ENCODE measurements around the gene LTA. TPM values are rescaled to one million over a fixed set of nuclear protein-coding genes. Genes with fewer than 3 reads are reported as not detected.

The LTA gene
- 100 to 1,000 TPM; 396 to 570 TPM for total RNA-seq

GRCh38 chr6:31572041-31572911 lies at the start of gene LTA:
Gene LTA (plus strand): TSS chr6:31572289. CDS start chr6:31572743, 454 bp downstream.
- peak within 1 kb of the TSS; percentile 98 for H3K27ac Mint-ChIP-seq
- H3K27me3 Mint-ChIP-seq: no peaks in the 10 kb centered on the region
- intact Hi-C loops (cut with DNase I, micrococcal nuclease): loop anchor here (1.0 to 10.0 kb wide), 8 partner anchors 8 to 1227 kb away; partner anchors contain the start of genes HLA-B (in 1 of the 2), NFKBIL1 (in 1 of the 2) and RPP21 (in 1 of the 2)
- peaks cover 35% of the 10 kb centered on the region for H3K36me3 Mint-ChIP-seq (ENCODE audit: low read depth)
- H3K9me3 Mint-ChIP-seq (ENCODE audit: low read depth): no peaks in the 10 kb centered on the region
- H3K4me1 Mint-ChIP-seq: peaks cover 83% of the 10 kb centered on the region
- peak; percentile 91 for DNase-seq
- peak within 1 kb of the TSS; percentile 97 for H3K4me3 Mint-ChIP-seq
- POLR2A ChIA-PET: interaction anchor here (0.5 to 2.0 kb wide), 5 partner anchors 9 to 958 kb away, joined by 3 to 15 read pairs (median 3); partner anchors contain the start of gene DDX39B
- peak; percentile 48 for ATAC-seq
- CTCF ChIA-PET: interaction anchor here (1.3 to 28.5 kb wide), 5 partner anchors 10 to 78 kb away, joined by 6 to 873 read pairs (median 13); partner anchors contain the start of genes ATP6V1G2, LST1, LTB and NCR3

GRCh38 chr6:31525553-31525931 lies 46.5 kb upstream of the LTA start:
- H3K36me3 Mint-ChIP-seq (ENCODE audit: low read depth): peaks cover 12% of the 10 kb centered on the region
- H3K4me3 Mint-ChIP-seq: no peak overlapping the region
- ChIA-PET CTCF (interaction anchor here (0.8 to 1.2 kb wide), 2 partner anchors 73 to 114 kb away, joined by 3 to 5 read pairs; no protein-coding TSS in a partner anchor), POLR2A (no interaction called here)
- no peaks in the 10 kb centered on the region for H3K4me1 Mint-ChIP-seq
- ATAC-seq: no peak
- no peaks in the 10 kb centered on the region for H3K9me3 Mint-ChIP-seq (ENCODE audit: low read depth)
- no peaks in the 10 kb centered on the region for H3K27me3 Mint-ChIP-seq
- DNase-seq: no peak
- intact Hi-C loops (cut with DNase I, micrococcal nuclease): no loop called here
- H3K27ac Mint-ChIP-seq: no peak overlapping the region

- no peak overlapping the region for H3K27ac Mint-ChIP-seq
- no peaks in the 10 kb centered on the region for H3K4me1 Mint-ChIP-seq
- no peaks in the 10 kb centered on the region for H3K9me3 Mint-ChIP-seq (ENCODE audit: low read depth)
- H3K36me3 Mint-ChIP-seq (ENCODE audit: low read depth): peaks cover 17% of the 10 kb centered on the region
- no peaks in the 10 kb centered on the region for H3K27me3 Mint-ChIP-seq
- CTCF ChIA-PET: interaction anchor here (0.6 to 1.2 kb wide), 5 partner anchors 43 to 446 kb away, joined by 3 to 5 read pairs (median 3); no protein-coding TSS in a partner anchor
- H3K4me3 Mint-ChIP-seq: no peak overlapping the region
- intact Hi-C loops (cut with DNase I, micrococcal nuclease): no loop called here
- DNase-seq (no peak), ATAC-seq (no peak)
- POLR2A ChIA-PET: no interaction called here
Measured at GRCh38 chr6:31525932-31526591, 46.0 kb upstream of the LTA start.

- no peak for ATAC-seq
- intact Hi-C loops (cut with DNase I, micrococcal nuclease): no loop called here
Measured at GRCh38 chr6:31528307-31528777, 43.7 kb upstream of the LTA start.

GRCh38 chr6:31528821-31529328 lies 43.2 kb upstream of the LTA start, which contains the start of gene MCCD1:
Gene MCCD1 (plus strand): TSS chr6:31528962. CDS start chr6:31529015, 53 bp downstream.
- ATAC-seq: peak; percentile 17

More at GRCh38 chr6:31528307-31528777, 43.7 kb upstream of the LTA start:
- H3K4me1 Mint-ChIP-seq: peaks cover 4% of the 10 kb centered on the region
- no peak overlapping the region for H3K27ac Mint-ChIP-seq
- H3K27me3 Mint-ChIP-seq: no peaks in the 10 kb centered on the region
- no peak overlapping the region for H3K4me3 Mint-ChIP-seq
- ChIA-PET POLR2A (interaction anchor here (0.6 to 1.3 kb wide), 3 partner anchors 13 to 83 kb away, joined by 3 to 5 read pairs (median 3); partner anchors contain the start of gene DDX39B), CTCF (interaction anchor here (0.6 to 1.8 kb wide), 5 partner anchors 12 to 129 kb away, joined by 3 to 8 read pairs (median 5); partner anchors contain the start of gene DDX39B)
- no peaks in the 10 kb centered on the region for H3K9me3 Mint-ChIP-seq (ENCODE audit: low read depth)
- H3K36me3 Mint-ChIP-seq (ENCODE audit: low read depth): peaks cover 36% of the 10 kb centered on the region
- no peak for DNase-seq

GRCh38 chr6:31529329-31530150 lies 42.5 kb upstream of the LTA start:
- intact Hi-C loops (cut with DNase I, micrococcal nuclease): no loop called here
- DNase-seq: no peak
- no peak overlapping the region for H3K4me3 Mint-ChIP-seq
- peak; percentile 25 for ATAC-seq
- no peak overlapping the region for H3K27ac Mint-ChIP-seq
- H3K9me3 Mint-ChIP-seq (ENCODE audit: low read depth): no peaks in the 10 kb centered on the region
- ChIA-PET POLR2A (interaction anchor here (0.6 to 1.3 kb wide), 4 partner anchors 11 to 58 kb away, joined by 3 to 5 read pairs (median 4); no protein-coding TSS in a partner anchor), CTCF (interaction anchor here (0.7 to 1.5 kb wide), 3 partner anchors 9 to 67 kb away, joined by 3 to 5 read pairs (median 5); no protein-coding TSS in a partner anchor)
- H3K4me1 Mint-ChIP-seq: peaks cover 9% of the 10 kb centered on the region
- peaks cover 48% of the 10 kb centered on the region for H3K36me3 Mint-ChIP-seq (ENCODE audit: low read depth)
- no peaks in the 10 kb centered on the region for H3K27me3 Mint-ChIP-seq

More at GRCh38 chr6:31528821-31529328, 43.2 kb upstream of the LTA start, which contains the start of gene MCCD1:
- ChIA-PET CTCF (interaction anchor here (0.8 to 1.8 kb wide), 5 partner anchors 12 to 68 kb away, joined by 3 to 8 read pairs (median 5); partner anchors contain the start of gene DDX39B), POLR2A (interaction anchor here (0.6 to 1.3 kb wide), 4 partner anchors 12 to 54 kb away, joined by 3 to 5 read pairs (median 3); no protein-coding TSS in a partner anchor)
- H3K27me3 Mint-ChIP-seq: no peaks in the 10 kb centered on the region
- DNase-seq: no peak
- H3K9me3 Mint-ChIP-seq (ENCODE audit: low read depth): no peaks in the 10 kb centered on the region
- intact Hi-C loops (cut with DNase I, micrococcal nuclease): no loop called here
- H3K27ac Mint-ChIP-seq: no peak within 1 kb of the TSS
- peaks cover 41% of the 10 kb centered on the region for H3K36me3 Mint-ChIP-seq (ENCODE audit: low read depth)
- H3K4me3 Mint-ChIP-seq: no peak within 1 kb of the TSS
- peaks cover 7% of the 10 kb centered on the region for H3K4me1 Mint-ChIP-seq

GRCh38 chr6:31530659-31531058 lies 41.4 kb upstream of the LTA start:
- Mint-ChIP-seq H3K4me3 (no peak overlapping the region), H3K27me3 (no peaks in the 10 kb centered on the region), H3K27ac (no peak overlapping the region), H3K36me3 (ENCODE audit: low read depth) (peaks cover 59% of the 10 kb centered on the region), H3K9me3 (ENCODE audit: low read depth) (no peaks in the 10 kb centered on the region), H3K4me1 (peaks cover 17% of the 10 kb centered on the region)
- ATAC-seq (no peak), DNase-seq (no peak)
- intact Hi-C loops (cut with DNase I, micrococcal nuclease): no loop called here
- ChIA-PET POLR2A (interaction anchor here (0.7 kb wide), 1 partner anchor 35 kb away, joined by 3 read pairs; no protein-coding TSS in a partner anchor), CTCF (no interaction called here)

GRCh38 chr6:31531162-31531561 lies 40.9 kb upstream of the LTA start:
- intact Hi-C loops (cut with DNase I, micrococcal nuclease): no loop called here
- POLR2A ChIA-PET: interaction anchor here (0.7 kb wide), 1 partner anchor 36 kb away, joined by 3 read pairs; no protein-coding TSS in a partner anchor
- Mint-ChIP-seq H3K27me3 (no peaks in the 10 kb centered on the region), H3K9me3 (ENCODE audit: low read depth) (no peaks in the 10 kb centered on the region), H3K4me1 (peaks cover 22% of the 10 kb centered on the region), H3K4me3 (no peak overlapping the region), H3K36me3 (ENCODE audit: low read depth) (peaks cover 64% of the 10 kb centered on the region), H3K27ac (peak overlapping the region; percentile 25)
- no peak for ATAC-seq
- DNase-seq: no peak
- CTCF ChIA-PET: interaction anchor here (0.6 kb wide), 2 partner anchors 67 to 87 kb away, joined by 3 to 4 read pairs; no protein-coding TSS in a partner anchor

GRCh38 chr6:31531771-31532643 lies 40.1 kb upstream of the LTA start:
- H3K27me3 Mint-ChIP-seq: no peaks in the 10 kb centered on the region
- intact Hi-C loops (cut with DNase I, micrococcal nuclease): no loop called here
- POLR2A ChIA-PET: interaction anchor here (0.5 to 1.2 kb wide), 2 partner anchors 16 to 21 kb away, joined by 3 read pairs; no protein-coding TSS in a partner anchor
- no peak overlapping the region for H3K27ac Mint-ChIP-seq
- DNase-seq: no peak
- peaks cover 71% of the 10 kb centered on the region for H3K36me3 Mint-ChIP-seq (ENCODE audit: low read depth)
- CTCF ChIA-PET: interaction anchor here (0.6 to 1.1 kb wide), 3 partner anchors 66 to 86 kb away, joined by 3 to 4 read pairs (median 3); no protein-coding TSS in a partner anchor
- no peak for ATAC-seq
- no peaks in the 10 kb centered on the region for H3K9me3 Mint-ChIP-seq (ENCODE audit: low read depth)
- H3K4me3 Mint-ChIP-seq: no peak overlapping the region
- H3K4me1 Mint-ChIP-seq: peaks cover 28% of the 10 kb centered on the region

Data from activated CD4-positive, alpha-beta T cell treated with anti-CD3 and anti-CD28 coated beads for 36 hours (primary cell).